H9 (cell line): ENCODE measurements around the gene THSD4. TPM values are rescaled to one million over a fixed set of nuclear protein-coding genes. Genes with fewer than 3 reads are reported as not detected.

Source experiments
- DNase-seq: peaks from one replicate; pipeline ENCODE4 v3.0.0-alpha.2; 2017
- H2AFZ ChIP-seq: one replicate; pipeline ENCODE4 v1.6.1; 2013; ENCODE audit warnings: mild to moderate bottlenecking, low read length, control low read depth, moderate library complexity
- H2AK5ac ChIP-seq: 2 replicates; pipeline ENCODE4 v1.6.1; 2013; ENCODE audit warnings: low read length, control low read depth, mixed read lengths; ENCODE audit not compliant: insufficient read length
- H2BK120ac ChIP-seq: one replicate; pipeline ENCODE4 v1.6.1; 2013; ENCODE audit warnings: low read depth, mild to moderate bottlenecking, low read length, control low read depth, inconsistent platforms; ENCODE audit not compliant: poor library complexity, severe bottlenecking
- H2BK12ac ChIP-seq: 2 replicates; pipeline ENCODE4 v1.6.1; 2013; ENCODE audit warnings: low read length, control low read depth, mixed read lengths, low read depth; ENCODE audit not compliant: insufficient read length
- H2BK15ac ChIP-seq: 2 replicates; pipeline ENCODE4 v1.6.1; 2013; ENCODE audit warnings: low read depth, low read length, control low read depth
- H2BK20ac ChIP-seq: one replicate; pipeline ENCODE4 v1.6.1; 2013; ENCODE audit warnings: low read depth, mild to moderate bottlenecking, low read length, control low read depth, inconsistent platforms; ENCODE audit not compliant: poor library complexity, severe bottlenecking
- H2BK5ac ChIP-seq: 2 replicates; pipeline ENCODE4 v1.6.1; 2013; ENCODE audit warnings: low read length, control low read depth, mixed read lengths; ENCODE audit not compliant: insufficient read length
- H3K14ac ChIP-seq: 2 replicates; pipeline ENCODE4 v1.6.1; 2013; ENCODE audit warnings: low read length, control low read depth; ENCODE audit not compliant: insufficient read depth
- H3K18ac ChIP-seq: 2 replicates; pipeline ENCODE4 v1.6.1; 2013; ENCODE audit warnings: low read depth, mild to moderate bottlenecking, mixed read lengths, low read length, control low read depth; ENCODE audit not compliant: insufficient read length
- H3K23ac ChIP-seq: 2 replicates; pipeline ENCODE4 v1.6.1; 2013; ENCODE audit warnings: low read length, control low read depth, mixed read lengths, low read depth; ENCODE audit not compliant: insufficient read length
- H3K23me2 ChIP-seq: 2 replicates; pipeline ENCODE4 v1.6.1; 2013; ENCODE audit warnings: low read depth, mild to moderate bottlenecking, mixed read lengths, low read length, control low read depth; ENCODE audit not compliant: insufficient read length, poor library complexity, severe bottlenecking
- H3K27ac ChIP-seq: 2 replicates; pipeline ENCODE4 v1.5.1; 2013; ENCODE audit warnings: low read length, control low read depth, mixed read lengths, low read depth; ENCODE audit not compliant: insufficient read length
- H3K27me3 ChIP-seq: 2 replicates; pipeline ENCODE4 v1.6.1; 2013; ENCODE audit warnings: low read length, control low read depth, inconsistent platforms; ENCODE audit not compliant: insufficient read depth
- H3K4ac ChIP-seq: 2 replicates; pipeline ENCODE4 v1.6.1; 2013; ENCODE audit warnings: low read depth, mild to moderate bottlenecking, control low read depth, inconsistent platforms, low read length, moderate library complexity
- H3K4me1 ChIP-seq: 2 replicates; pipeline ENCODE4 v1.6.1; 2013; ENCODE audit warnings: low read length, control low read depth, inconsistent platforms; ENCODE audit not compliant: insufficient read depth
- H3K4me2 ChIP-seq: 2 replicates; pipeline ENCODE4 v1.6.1; 2013; ENCODE audit warnings: low read length, control low read depth, mixed read lengths; ENCODE audit not compliant: insufficient read length, insufficient read depth
- H3K56ac ChIP-seq: 2 replicates; pipeline ENCODE4 v1.6.1; 2013; ENCODE audit warnings: low read depth, mild to moderate bottlenecking, mixed read lengths, low read length, control low read depth; ENCODE audit not compliant: insufficient read length
- H3K79me1 ChIP-seq: 2 replicates; pipeline ENCODE4 v1.6.1; 2013; ENCODE audit warnings: low read depth, mild to moderate bottlenecking, moderate library complexity, low read length, control low read depth, inconsistent platforms; ENCODE audit not compliant: insufficient read depth, poor library complexity, severe bottlenecking
- H3K79me2 ChIP-seq: 2 replicates; pipeline ENCODE4 v1.6.1; 2013; ENCODE audit warnings: low read length, control low read depth, inconsistent platforms; ENCODE audit not compliant: insufficient read depth
- H3K9ac ChIP-seq: 2 replicates; pipeline ENCODE4 v1.6.1; 2013; ENCODE audit warnings: low read length, control low read depth, mixed read lengths; ENCODE audit not compliant: insufficient read length; ENCODE audit errors: extremely low read depth
- H3K9me3 ChIP-seq: one replicate; pipeline ENCODE4 v1.6.1; 2013; ENCODE audit warnings: low read depth, low read length, inconsistent platforms; ENCODE audit not compliant: control insufficient read depth
- H3T11ph ChIP-seq: one replicate; pipeline ENCODE4 v1.6.1; 2013; ENCODE audit warnings: mild to moderate bottlenecking, low read length, control low read depth, inconsistent platforms
- H4K20me1 ChIP-seq: one replicate; pipeline ENCODE4 v1.6.1; 2013; ENCODE audit not compliant: control insufficient read depth, insufficient read length, insufficient read depth
- H4K5ac ChIP-seq: 2 replicates; pipeline ENCODE4 v1.6.1; 2013; ENCODE audit warnings: low read depth, mild to moderate bottlenecking, mixed read lengths, low read length, control low read depth; ENCODE audit not compliant: insufficient read length
- H4K8ac ChIP-seq: replicated peaks from 2 replicates; pipeline ENCODE4 v1.6.1; 2013; ENCODE audit warnings: low read length, control low read depth, mixed read lengths, low read depth; ENCODE audit not compliant: insufficient read length
- H4K91ac ChIP-seq: 2 replicates; pipeline ENCODE4 v1.6.1; 2013; ENCODE audit warnings: low read depth, mild to moderate bottlenecking, moderate library complexity, mixed read lengths, low read length, control low read depth; ENCODE audit not compliant: insufficient read length
- H3K27ac Mint-ChIP-seq, 3 experiments: 2 replicates in 2 of 3; 3 replicates in 1 of 3; pipeline ENCODE4 v1.8.0; 2020 to 2021; ENCODE audit warnings: mixed read lengths in 3 of 3, mild to moderate bottlenecking in 1 of 3, moderate library complexity in 1 of 3
- H3K27me3 Mint-ChIP-seq: 2 replicates; pipeline ENCODE4 v1.8.0; 2021; ENCODE audit warnings: low read depth, mild to moderate bottlenecking, moderate library complexity, mixed read lengths
- H3K36me3 Mint-ChIP-seq, 3 experiments: 2 replicates in 2 of 3; 3 replicates in 1 of 3; pipeline ENCODE4 v1.8.0; 2020 to 2021; ENCODE audit warnings: low read depth in 3 of 3, mixed read lengths in 3 of 3; ENCODE audit not compliant: insufficient read depth in 1 of 3
- H3K4me1 Mint-ChIP-seq, 2 experiments: 2 replicates each; pipeline ENCODE4 v1.8.0; 2020; ENCODE audit warnings: mixed read lengths in 2 of 2
- H3K4me3 Mint-ChIP-seq, 2 experiments: 2 replicates in 1 of 2; 3 replicates in 1 of 2; pipeline ENCODE4 v1.8.0; 2020 to 2021; ENCODE audit warnings: mild to moderate bottlenecking in 2 of 2, mixed read lengths in 2 of 2, moderate library complexity in 1 of 2
- H3K9me3 Mint-ChIP-seq, 2 experiments: 2 replicates in 1 of 2; 3 replicates in 1 of 2; pipeline ENCODE4 v1.8.0; 2020; ENCODE audit warnings: mild to moderate bottlenecking in 2 of 2, mixed read lengths in 2 of 2, moderate library complexity in 1 of 2
- WGBS: extraction: QIAGEN DNeasy Blood & Tissue Kit; methylation state at CpG from one replicate; pipeline ENCODE4 v1.1.7; 2013; ENCODE audit warnings: missing lambda C conversion rate, low lambda C conversion rate, mixed read lengths; ENCODE audit not compliant: insufficient read length; ENCODE audit errors: extremely low coverage; 5-methylcytosine and 5-hydroxymethylcytosine counted together
- total RNA-seq: library from RNA; stranded (reverse); gene quantifications from 2 replicates; pipeline ENCODE4 v1.2.1, GENCODE V29; 2021
- TF ChIP-seq, protein P1 (sequence below): fragments of 200-600 bp; sonication (generic); conservative IDR thresholded peaks from 3 replicates; pipeline ENCODE4 v1.8.0; 2021; ENCODE audit warnings: antibody characterized with exemption, mild to moderate bottlenecking

The THSD4 gene
- total RNA-seq, 1 experiment from 2014 or later: 5.5 TPM

- Histone ChIP-seq H2BK20ac (no peak overlapping the region), H2AFZ (no peak overlapping the region), H3T11ph (no peak overlapping the region), H3K79me2 (no peaks in the 10 kb centered on the region), H2BK12ac (no peak overlapping the region), H2BK120ac (no peak overlapping the region), H3K23ac (no peak overlapping the region), H4K91ac (no peak overlapping the region), H3K4ac (no peak overlapping the region), H2BK5ac (no peak overlapping the region), H4K5ac (no peak overlapping the region), H4K8ac (no peak overlapping the region), H2BK15ac (no peak overlapping the region), H3K27me3 (no peaks in the 10 kb centered on the region), H3K4me2 (no peak overlapping the region), H3K14ac (no peak overlapping the region), H3K18ac (no peak overlapping the region), H3K9me3 (no peaks in the 10 kb centered on the region), H3K79me1 (no peaks in the 10 kb centered on the region), H3K27ac (no peak overlapping the region), H2AK5ac (no peak overlapping the region), H3K9ac (no peak overlapping the region), H3K4me1 (no peaks in the 10 kb centered on the region), H4K20me1 (no peaks in the 10 kb centered on the region), H3K23me2 (no peaks in the 10 kb centered on the region), H3K56ac (no peak overlapping the region)
- no peaks in the 10 kb centered on the region for H3K9me3 Mint-ChIP-seq
- DNase-seq: no peak
- no peaks in the 10 kb centered on the region for H3K27me3 Mint-ChIP-seq
- H3K27ac Mint-ChIP-seq: no peak overlapping the region
- H3K36me3 Mint-ChIP-seq: no peaks in the 10 kb centered on the region
- no CpG with 5 or more reads among the region's 5 CpGs for WGBS
- H3K4me3 Mint-ChIP-seq: no peak overlapping the region
- TF ChIP-seq, protein P1, sequence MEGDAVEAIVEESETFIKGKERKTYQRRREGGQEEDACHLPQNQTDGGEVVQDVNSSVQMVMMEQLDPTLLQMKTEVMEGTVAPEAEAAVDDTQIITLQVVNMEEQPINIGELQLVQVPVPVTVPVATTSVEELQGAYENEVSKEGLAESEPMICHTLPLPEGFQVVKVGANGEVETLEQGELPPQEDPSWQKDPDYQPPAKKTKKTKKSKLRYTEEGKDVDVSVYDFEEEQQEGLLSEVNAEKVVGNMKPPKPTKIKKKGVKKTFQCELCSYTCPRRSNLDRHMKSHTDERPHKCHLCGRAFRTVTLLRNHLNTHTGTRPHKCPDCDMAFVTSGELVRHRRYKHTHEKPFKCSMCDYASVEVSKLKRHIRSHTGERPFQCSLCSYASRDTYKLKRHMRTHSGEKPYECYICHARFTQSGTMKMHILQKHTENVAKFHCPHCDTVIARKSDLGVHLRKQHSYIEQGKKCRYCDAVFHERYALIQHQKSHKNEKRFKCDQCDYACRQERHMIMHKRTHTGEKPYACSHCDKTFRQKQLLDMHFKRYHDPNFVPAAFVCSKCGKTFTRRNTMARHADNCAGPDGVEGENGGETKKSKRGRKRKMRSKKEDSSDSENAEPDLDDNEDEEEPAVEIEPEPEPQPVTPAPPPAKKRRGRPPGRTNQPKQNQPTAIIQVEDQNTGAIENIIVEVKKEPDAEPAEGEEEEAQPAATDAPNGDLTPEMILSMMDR: no peak
- peaks cover 19 to 25% of the 10 kb centered on the region in 2 experiments for H3K4me1 Mint-ChIP-seq
Measured at GRCh38 chr15:71545223-71545760, 430.0 kb downstream of the THSD4 start.
